22Rv1 (cell line): Measurements from ENCODE around the gene ARHGEF38.

Experiments used
- H3K27ac ChIP-seq: fragments of 450-650 bp; 2 replicates; pipeline ENCODE4 v1.5.1; 2017
- ZFX ChIP-seq: fragments of 450-650 bp; IDR thresholded peaks from 2 replicates; pipeline ENCODE4 v1.6.1; 2017; ENCODE audit warnings: antibody characterized with exemption, borderline replicate concordance
- TF ChIP-seq, protein P1 (sequence below): fragments of 450-650 bp; IDR thresholded peaks from 2 replicates; pipeline ENCODE4 v1.5.1; 2017; ENCODE audit warnings: mild to moderate bottlenecking

The ARHGEF38 gene

GRCh38 chr4:105551965-105552746 lies at the start of gene ARHGEF38:
Gene ARHGEF38 (plus strand): TSS chr4:105552620. CDS start chr4:105552766, 146 bp downstream.
- TF ChIP-seq, protein P1, sequence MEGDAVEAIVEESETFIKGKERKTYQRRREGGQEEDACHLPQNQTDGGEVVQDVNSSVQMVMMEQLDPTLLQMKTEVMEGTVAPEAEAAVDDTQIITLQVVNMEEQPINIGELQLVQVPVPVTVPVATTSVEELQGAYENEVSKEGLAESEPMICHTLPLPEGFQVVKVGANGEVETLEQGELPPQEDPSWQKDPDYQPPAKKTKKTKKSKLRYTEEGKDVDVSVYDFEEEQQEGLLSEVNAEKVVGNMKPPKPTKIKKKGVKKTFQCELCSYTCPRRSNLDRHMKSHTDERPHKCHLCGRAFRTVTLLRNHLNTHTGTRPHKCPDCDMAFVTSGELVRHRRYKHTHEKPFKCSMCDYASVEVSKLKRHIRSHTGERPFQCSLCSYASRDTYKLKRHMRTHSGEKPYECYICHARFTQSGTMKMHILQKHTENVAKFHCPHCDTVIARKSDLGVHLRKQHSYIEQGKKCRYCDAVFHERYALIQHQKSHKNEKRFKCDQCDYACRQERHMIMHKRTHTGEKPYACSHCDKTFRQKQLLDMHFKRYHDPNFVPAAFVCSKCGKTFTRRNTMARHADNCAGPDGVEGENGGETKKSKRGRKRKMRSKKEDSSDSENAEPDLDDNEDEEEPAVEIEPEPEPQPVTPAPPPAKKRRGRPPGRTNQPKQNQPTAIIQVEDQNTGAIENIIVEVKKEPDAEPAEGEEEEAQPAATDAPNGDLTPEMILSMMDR = no peak
- no peak for TF ChIP-seq ZFX
- peak within 1 kb of the TSS; percentile 95 for H3K27ac ChIP-seq

DNA sequence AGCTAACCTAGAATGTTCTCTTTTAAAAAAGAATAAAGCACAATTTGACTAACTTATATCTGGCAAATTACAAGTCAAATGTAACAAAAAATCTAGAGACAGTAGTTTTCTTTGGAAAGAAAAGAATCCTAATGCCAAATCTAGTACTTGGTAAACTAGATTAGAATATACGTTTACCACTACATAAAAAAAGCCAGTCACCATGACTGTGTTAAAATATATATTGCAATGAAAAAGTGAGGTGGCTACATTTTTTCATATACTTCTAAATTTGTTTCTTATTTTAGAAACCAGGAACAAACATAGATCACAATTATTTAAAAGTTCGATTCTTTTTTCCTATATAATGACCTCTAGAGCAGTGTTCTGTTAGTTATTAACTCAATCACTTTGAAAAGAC lies 48.9 kb upstream of the ARHGEF38 start:
- H3K27ac ChIP-seq = peak overlapping the region; percentile 54
- TF ChIP-seq, protein P1 = no peak
- TF ChIP-seq ZFX = no peak

GRCh38 chr4:105504744-105505143 lies 47.7 kb upstream of the ARHGEF38 start:
- no peak overlapping the region for H3K27ac ChIP-seq
- TF ChIP-seq, protein P1 = no peak
- no peak for TF ChIP-seq ZFX

GRCh38 chr4:105509291-105509690 lies 43.1 kb upstream of the ARHGEF38 start:
- no peak overlapping the region for H3K27ac ChIP-seq
- TF ChIP-seq, protein P1 = no peak
- no peak for TF ChIP-seq ZFX

DNA sequence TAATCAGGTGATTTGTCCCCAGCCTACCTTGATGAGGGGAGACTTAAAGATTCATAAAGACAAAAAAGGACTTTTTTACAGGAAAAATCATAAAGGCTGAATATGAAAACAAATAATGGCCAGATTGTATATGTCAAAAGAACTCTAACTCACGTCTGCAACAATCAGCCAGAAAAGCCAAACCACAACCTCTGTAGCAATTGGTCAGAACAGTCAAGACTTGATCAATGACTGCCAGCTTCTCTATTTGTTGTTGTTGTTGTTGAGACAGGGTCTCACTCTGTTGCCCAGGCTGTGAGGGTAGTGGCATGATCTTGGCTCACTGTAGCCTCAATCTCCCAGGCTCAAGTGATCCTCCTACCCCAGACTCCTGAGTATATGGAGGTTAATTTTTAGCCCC lies 42.7 kb upstream of the ARHGEF38 start:
- H3K27ac ChIP-seq = no peak overlapping the region
- TF ChIP-seq, protein P1 = no peak
- TF ChIP-seq ZFX = no peak

DNA sequence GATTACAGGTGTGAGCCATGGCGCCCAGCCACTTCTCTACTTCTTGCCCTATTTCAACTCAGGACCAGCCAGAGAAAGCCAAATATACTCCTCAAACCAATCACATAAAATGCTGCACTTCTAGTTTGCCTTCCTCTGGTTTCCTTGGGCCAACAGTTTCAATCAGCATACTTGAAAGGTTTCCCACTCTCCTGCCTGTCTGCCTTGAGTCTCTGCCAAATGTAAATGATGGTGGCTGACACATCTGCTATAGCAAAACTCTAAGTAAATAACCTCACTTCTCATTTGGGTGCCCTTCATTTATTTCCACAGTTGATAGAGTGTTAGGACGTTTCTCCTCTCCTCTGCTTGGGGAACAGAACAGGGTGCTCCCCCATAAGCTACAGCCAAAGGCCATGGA lies 42.2 kb upstream of the ARHGEF38 start:
- no peak overlapping the region for H3K27ac ChIP-seq
- TF ChIP-seq, protein P1 = no peak
- TF ChIP-seq ZFX = no peak
